HEK293 (cell line): Measurements from ENCODE around the gene NAPA.

ENCODE experiments used
- KLF10 ChIP-seq: fragments of 450-650 bp; IDR thresholded peaks from 2 replicates; pipeline ENCODE4 v1.5.1; 2018; ENCODE audit warnings: missing biosample characterization, mild to moderate bottlenecking, missing genetic modification characterization
- ZFHX2 ChIP-seq: fragments of 450-650 bp; formaldehyde crosslinking; conservative IDR thresholded peaks from 2 replicates; pipeline ENCODE4 v1.5.1; 2016; ENCODE audit warnings: missing biosample characterization, missing genetic modification characterization
- ZFP69B ChIP-seq: fragments of 450-650 bp; formaldehyde crosslinking; IDR thresholded peaks from 2 replicates; pipeline ENCODE4 v1.5.1; 2016; ENCODE audit warnings: missing biosample characterization, missing genetic modification characterization
- ZNF302 ChIP-seq: fragments of 450-650 bp; formaldehyde crosslinking; IDR thresholded peaks from 2 replicates; pipeline ENCODE4 v1.5.1; 2016; ENCODE audit warnings: missing biosample characterization, missing genetic modification characterization, low read depth
- ZNF350 ChIP-seq: fragments of 450-650 bp; formaldehyde crosslinking; IDR thresholded peaks from 2 replicates; pipeline ENCODE4 v1.5.0; 2017; ENCODE audit warnings: missing biosample characterization, mild to moderate bottlenecking, missing genetic modification characterization
- ZNF670 ChIP-seq: fragments of 450-650 bp; formaldehyde crosslinking; IDR thresholded peaks from 2 replicates; pipeline ENCODE4 v1.5.1; 2016; ENCODE audit warnings: missing biosample characterization, missing genetic modification characterization, low read depth
- TF ChIP-seq, protein P1 (sequence below): fragments of 450-650 bp; formaldehyde crosslinking; IDR thresholded peaks from 2 replicates; pipeline ENCODE4 v1.5.1; 2016; ENCODE audit warnings: missing biosample characterization, missing genetic modification characterization

DNA sequence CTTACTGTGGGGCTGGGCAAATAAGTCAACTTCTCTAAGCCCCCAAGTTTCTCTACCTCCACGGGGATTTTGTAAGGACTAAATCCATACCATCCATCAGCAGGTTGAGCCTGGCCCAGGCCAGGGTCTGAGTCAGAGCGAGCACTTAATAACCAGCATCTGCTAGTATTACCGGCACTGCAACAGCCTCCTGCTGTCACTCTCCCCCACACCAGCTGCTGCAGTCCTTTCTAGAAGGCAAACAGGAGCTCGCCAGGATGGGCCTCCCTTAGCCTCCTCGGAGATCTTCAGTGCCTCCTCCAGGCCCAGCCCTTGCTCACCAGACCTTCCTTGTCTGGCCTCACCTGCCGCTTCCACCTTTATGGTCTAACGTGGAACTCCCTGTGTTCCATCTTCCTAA lies 3.2 kb downstream of the NAPA start:
- TF ChIP-seq, protein P1, sequence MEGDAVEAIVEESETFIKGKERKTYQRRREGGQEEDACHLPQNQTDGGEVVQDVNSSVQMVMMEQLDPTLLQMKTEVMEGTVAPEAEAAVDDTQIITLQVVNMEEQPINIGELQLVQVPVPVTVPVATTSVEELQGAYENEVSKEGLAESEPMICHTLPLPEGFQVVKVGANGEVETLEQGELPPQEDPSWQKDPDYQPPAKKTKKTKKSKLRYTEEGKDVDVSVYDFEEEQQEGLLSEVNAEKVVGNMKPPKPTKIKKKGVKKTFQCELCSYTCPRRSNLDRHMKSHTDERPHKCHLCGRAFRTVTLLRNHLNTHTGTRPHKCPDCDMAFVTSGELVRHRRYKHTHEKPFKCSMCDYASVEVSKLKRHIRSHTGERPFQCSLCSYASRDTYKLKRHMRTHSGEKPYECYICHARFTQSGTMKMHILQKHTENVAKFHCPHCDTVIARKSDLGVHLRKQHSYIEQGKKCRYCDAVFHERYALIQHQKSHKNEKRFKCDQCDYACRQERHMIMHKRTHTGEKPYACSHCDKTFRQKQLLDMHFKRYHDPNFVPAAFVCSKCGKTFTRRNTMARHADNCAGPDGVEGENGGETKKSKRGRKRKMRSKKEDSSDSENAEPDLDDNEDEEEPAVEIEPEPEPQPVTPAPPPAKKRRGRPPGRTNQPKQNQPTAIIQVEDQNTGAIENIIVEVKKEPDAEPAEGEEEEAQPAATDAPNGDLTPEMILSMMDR (tag by site-specific recombination) = no peak
- TF ChIP-seq ZFP69B (tag by site-specific recombination) (no peak), KLF10 (tag by site-specific recombination) (no peak), ZNF350 (no peak), ZNF302 (no peak), ZFHX2 (tag by site-specific recombination) (no peak), ZNF670 (tag by site-specific recombination) (no peak)
